GM23338 (cell line): ENCODE data around the gene KRTAP12-4. TPM values are rescaled to one million over a fixed set of nuclear protein-coding genes. Genes with fewer than 3 reads are reported as not detected.

ENCODE experiments used
- ATAC-seq: fragments of 200-7000 bp; cut with Tn5 transposase; 3 replicates; pipeline ENCODE4 v1.9.1; 2020
- DNase-seq: peaks from one replicate; pipeline ENCODE4 v3.0.0-alpha.2; 2015; ENCODE audit warnings: low spot score
- H2AFZ ChIP-seq: fragments of 200-600 bp; sonication (generic); 2 replicates; pipeline ENCODE4 v1.8.0; 2016; ENCODE audit warnings: antibody characterized with exemption, mild to moderate bottlenecking, moderate library complexity
- H3F3A ChIP-seq: fragments of 200-600 bp; sonication (generic); replicated peaks from 2 replicates; pipeline ENCODE4 v1.8.0; 2017; ENCODE audit warnings: antibody characterized with exemption, mixed run types, low read depth
- H3K27ac ChIP-seq: fragments of 200-600 bp; sonication (generic); 2 replicates; pipeline ENCODE4 v1.6.1; 2016; ENCODE audit warnings: low read depth
- H3K27me3 ChIP-seq: fragments of 200-600 bp; sonication (generic); 2 replicates; pipeline ENCODE4 v1.8.0; 2016; ENCODE audit warnings: mild to moderate bottlenecking, mixed run types, moderate library complexity; ENCODE audit not compliant: insufficient read depth
- H3K36me3 ChIP-seq: fragments of 200-600 bp; sonication (generic); 2 replicates; pipeline ENCODE4 v1.8.0; 2016; ENCODE audit warnings: mild to moderate bottlenecking; ENCODE audit not compliant: insufficient read depth
- H3K4me1 ChIP-seq: fragments of 200-600 bp; sonication (generic); 2 replicates; pipeline ENCODE4 v1.8.0; 2016; ENCODE audit warnings: mild to moderate bottlenecking, moderate library complexity; ENCODE audit not compliant: insufficient read depth
- H3K4me2 ChIP-seq: fragments of 200-600 bp; sonication (generic); 2 replicates; pipeline ENCODE4 v1.7.1; 2017; ENCODE audit warnings: mixed run types
- H3K4me3 ChIP-seq: fragments of 200-600 bp; sonication (generic); 2 replicates; pipeline ENCODE4 v1.6.1; 2016; ENCODE audit warnings: mixed run types
- H3K79me2 ChIP-seq: fragments of 200-600 bp; sonication (generic); replicated peaks from 2 replicates; pipeline ENCODE4 v1.8.0; 2017; ENCODE audit warnings: mild to moderate bottlenecking; ENCODE audit not compliant: insufficient read depth
- H3K9me2 ChIP-seq: fragments of 200-600 bp; sonication (generic); 2 replicates; pipeline ENCODE4 v1.8.0; 2017; ENCODE audit not compliant: insufficient read depth
- H4K20me1 ChIP-seq: fragments of 200-600 bp; sonication (generic); replicated peaks from 2 replicates; pipeline ENCODE4 v1.8.0; 2017; ENCODE audit warnings: mild to moderate bottlenecking; ENCODE audit not compliant: insufficient read depth
- H3K27ac Mint-ChIP-seq: 2 replicates; pipeline ENCODE4 v1.8.0; 2020; ENCODE audit warnings: inconsistent platforms, mild to moderate bottlenecking, moderate library complexity, mixed read lengths
- H3K27me3 Mint-ChIP-seq: 3 replicates; pipeline ENCODE4 v1.8.0; 2022; ENCODE audit warnings: low read depth, mild to moderate bottlenecking, moderate library complexity, mixed read lengths, inconsistent platforms; ENCODE audit not compliant: insufficient read depth, poor library complexity
- H3K36me3 Mint-ChIP-seq: 3 replicates; pipeline ENCODE4 v1.8.0; 2021; ENCODE audit warnings: low read depth, mild to moderate bottlenecking, inconsistent platforms, moderate library complexity, mixed read lengths
- H3K4me1 Mint-ChIP-seq: 3 replicates; pipeline ENCODE4 v1.8.0; 2020; ENCODE audit warnings: mild to moderate bottlenecking, inconsistent platforms, mixed read lengths
- H3K4me3 Mint-ChIP-seq: 3 replicates; pipeline ENCODE4 v1.8.0; 2021; ENCODE audit warnings: moderate library complexity, mild to moderate bottlenecking, inconsistent platforms, mixed read lengths
- H3K9me3 Mint-ChIP-seq: 3 replicates; pipeline ENCODE4 v1.8.0; 2020; ENCODE audit warnings: moderate library complexity, mild to moderate bottlenecking, inconsistent platforms, mixed read lengths
- CREB1 ChIP-seq: fragments of 250-450 bp; sonication (Bioruptor Pico); IDR thresholded peaks from 2 replicates; pipeline ENCODE4 v1.5.0; 2020; ENCODE audit warnings: low read depth, mild to moderate bottlenecking, moderate library complexity
- ETS1 ChIP-seq: IDR thresholded peaks from 2 replicates; pipeline ENCODE4 v1.6.1; 2016; ENCODE audit warnings: antibody characterized with exemption
- EZH2 ChIP-seq: fragments of 200-600 bp; sonication (generic); IDR thresholded peaks from one replicate; pipeline ENCODE4 v1.8.0; 2017; ENCODE audit warnings: antibody characterized with exemption, mild to moderate bottlenecking, low read depth; ENCODE audit not compliant: unreplicated experiment
- EZH2phosphoT487 ChIP-seq: fragments of 200-600 bp; sonication (generic); IDR thresholded peaks from one replicate; pipeline ENCODE4 v1.8.1; 2018; ENCODE audit warnings: antibody characterized with exemption; ENCODE audit not compliant: unreplicated experiment
- POLR2AphosphoS5 ChIP-seq: IDR thresholded peaks from 2 replicates; pipeline ENCODE4 v1.6.1; 2016; ENCODE audit warnings: antibody characterized with exemption, low read depth
- ZNF331 ChIP-seq: fragments of 250-450 bp; sonication (Bioruptor Pico); IDR thresholded peaks from 2 replicates; pipeline ENCODE4 v1.5.0; 2020; ENCODE audit warnings: low read depth, mild to moderate bottlenecking, moderate library complexity
- ZNF462 ChIP-seq: fragments of 250-450 bp; sonication (Bioruptor Pico); IDR thresholded peaks from 2 replicates; pipeline ENCODE4 v1.5.0; 2020; ENCODE audit warnings: mild to moderate bottlenecking, moderate library complexity
- polyA plus RNA-seq: library from polyadenylated mRNA; unstranded; fragments of >200 nt; fragmentation: Nextera tagmentation; extraction: Ambion mirVana; gene quantifications from 2 replicates; pipeline ENCODE4 v1.2.1, GENCODE V29; 2016
- total RNA-seq: library from RNA; depleted of rRNA; stranded (reverse); fragments of >200 nt; shearing (Covaris generic); gene quantifications from 2 replicates; pipeline ENCODE4 v1.2.3, GENCODE V29; 2014

KRTAP12-4 gene
- total and polyA plus RNA-seq, 2 experiments from 2014 or later = not detected

GRCh38 chr21:44623575-44623974 lies 30.9 kb downstream of the KRTAP12-4 start (continued):
- TF ChIP-seq ZNF462 (CRISPR knock-in tag) = no peak
- TF ChIP-seq ETS1 = no peak

GRCh38 chr21:44619886-44620285 lies 34.6 kb downstream of the KRTAP12-4 start:
- Histone ChIP-seq H3K9me2 (no peaks in the 10 kb centered on the region), H3F3A (no peaks in the 10 kb centered on the region), H3K27ac (no peak overlapping the region), H2AFZ (no peak overlapping the region), H3K27me3 (no peaks in the 10 kb centered on the region), H3K4me1 (no peaks in the 10 kb centered on the region), H3K4me2 (no peak overlapping the region), H3K4me3 (no peak overlapping the region), H4K20me1 (no peaks in the 10 kb centered on the region), H3K36me3 (no peaks in the 10 kb centered on the region; the same call in 1 of the 2 replicates), H3K79me2 (no peaks in the 10 kb centered on the region)
- Mint-ChIP-seq H3K27me3 (peaks cover 3% of the 10 kb centered on the region), H3K9me3 (peaks cover 52% of the 10 kb centered on the region), H3K36me3 (peaks cover 33% of the 10 kb centered on the region), H3K27ac (no peak overlapping the region), H3K4me3 (no peak overlapping the region), H3K4me1 (peaks cover 23% of the 10 kb centered on the region; the same call in 2 of the 3 replicates)
- DNase-seq = no peak
- no peak for ATAC-seq
- TF ChIP-seq ETS1 = no peak
- TF ChIP-seq POLR2AphosphoS5 = no peak
- no peak for TF ChIP-seq EZH2phosphoT487
- no peak for TF ChIP-seq CREB1 (CRISPR knock-in tag)
- TF ChIP-seq ZNF462 (CRISPR knock-in tag) = no peak
- TF ChIP-seq EZH2 = no peak
- no peak for TF ChIP-seq ZNF331
